Esophagus squamous epithelium (tissue), 4 donors: ENCODE data around the gene DSTYK.

Experiments used
- POLR2A ChIP-seq, 4 donors: fragments of 450-650 bp; IDR thresholded peaks; one replicate each; pipeline ENCODE4 v1.6.1; 2017; ENCODE audit warnings: antibody characterized with exemption in 4 of 4, mild to moderate bottlenecking in 4 of 4, moderate library complexity in 3 of 4
- TF ChIP-seq, protein P1 (sequence below), 6 experiments: fragments of 450-650 bp in 4 of 6; fragments of 200-600 bp in 2 of 6; sonication (generic) in 2 of 6; IDR thresholded peaks; one replicate each; pipeline ENCODE4 v1.5.1; 2016 to 2019; ENCODE audit warnings: antibody characterized with exemption in 6 of 6, mild to moderate bottlenecking in 4 of 6, moderate library complexity in 4 of 6

DNA sequence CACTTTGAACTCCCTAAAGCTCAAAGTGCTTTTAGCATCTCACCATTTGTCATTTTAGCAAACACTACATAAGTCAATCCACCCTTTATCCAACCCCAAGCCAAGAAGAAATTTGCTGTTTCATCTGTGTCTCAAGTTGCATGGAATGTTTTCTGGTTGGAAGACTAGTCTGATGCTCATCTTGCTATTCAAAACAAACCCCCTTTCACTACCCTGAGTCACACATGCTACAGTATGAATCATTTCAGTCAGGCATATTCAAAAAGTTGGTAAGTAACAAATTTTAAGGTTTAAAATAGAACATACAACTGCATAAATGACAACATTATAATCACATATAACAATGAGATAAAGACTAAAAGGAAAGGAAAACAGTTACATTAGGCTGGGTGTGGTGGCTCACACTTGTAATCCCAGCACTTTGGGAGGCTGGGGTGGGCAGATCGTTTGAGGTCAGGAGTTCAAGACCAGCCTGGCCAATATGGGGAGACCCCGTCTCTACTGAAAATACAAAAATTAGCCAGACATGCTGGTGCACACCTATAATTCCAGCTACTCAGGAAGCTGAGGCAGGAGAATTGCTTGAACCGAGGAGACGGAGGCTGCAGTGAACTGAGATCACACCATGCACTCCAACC is 38.7 kb downstream of the DSTYK start:
- no peak for TF ChIP-seq POLR2A (IDR thresholded peaks at IDR 0.05)
- TF ChIP-seq, protein P1, sequence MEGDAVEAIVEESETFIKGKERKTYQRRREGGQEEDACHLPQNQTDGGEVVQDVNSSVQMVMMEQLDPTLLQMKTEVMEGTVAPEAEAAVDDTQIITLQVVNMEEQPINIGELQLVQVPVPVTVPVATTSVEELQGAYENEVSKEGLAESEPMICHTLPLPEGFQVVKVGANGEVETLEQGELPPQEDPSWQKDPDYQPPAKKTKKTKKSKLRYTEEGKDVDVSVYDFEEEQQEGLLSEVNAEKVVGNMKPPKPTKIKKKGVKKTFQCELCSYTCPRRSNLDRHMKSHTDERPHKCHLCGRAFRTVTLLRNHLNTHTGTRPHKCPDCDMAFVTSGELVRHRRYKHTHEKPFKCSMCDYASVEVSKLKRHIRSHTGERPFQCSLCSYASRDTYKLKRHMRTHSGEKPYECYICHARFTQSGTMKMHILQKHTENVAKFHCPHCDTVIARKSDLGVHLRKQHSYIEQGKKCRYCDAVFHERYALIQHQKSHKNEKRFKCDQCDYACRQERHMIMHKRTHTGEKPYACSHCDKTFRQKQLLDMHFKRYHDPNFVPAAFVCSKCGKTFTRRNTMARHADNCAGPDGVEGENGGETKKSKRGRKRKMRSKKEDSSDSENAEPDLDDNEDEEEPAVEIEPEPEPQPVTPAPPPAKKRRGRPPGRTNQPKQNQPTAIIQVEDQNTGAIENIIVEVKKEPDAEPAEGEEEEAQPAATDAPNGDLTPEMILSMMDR (IDR thresholded peaks at IDR 0.05) = no peak
